Measurements from ENCODE around the gene ABCA2. TPM values are rescaled to one million over a fixed set of nuclear protein-coding genes. Genes with fewer than 3 reads are reported as not detected.
"Not testable (repeated sequence)": the region's sequence is repeated elsewhere in the genome, so short reads cannot be mapped to it uniquely, and the experiment has no call there.

The ABCA2 gene
- total RNA-seq, 1 experiment from 2014 or later = 22.4 TPM

DNA sequence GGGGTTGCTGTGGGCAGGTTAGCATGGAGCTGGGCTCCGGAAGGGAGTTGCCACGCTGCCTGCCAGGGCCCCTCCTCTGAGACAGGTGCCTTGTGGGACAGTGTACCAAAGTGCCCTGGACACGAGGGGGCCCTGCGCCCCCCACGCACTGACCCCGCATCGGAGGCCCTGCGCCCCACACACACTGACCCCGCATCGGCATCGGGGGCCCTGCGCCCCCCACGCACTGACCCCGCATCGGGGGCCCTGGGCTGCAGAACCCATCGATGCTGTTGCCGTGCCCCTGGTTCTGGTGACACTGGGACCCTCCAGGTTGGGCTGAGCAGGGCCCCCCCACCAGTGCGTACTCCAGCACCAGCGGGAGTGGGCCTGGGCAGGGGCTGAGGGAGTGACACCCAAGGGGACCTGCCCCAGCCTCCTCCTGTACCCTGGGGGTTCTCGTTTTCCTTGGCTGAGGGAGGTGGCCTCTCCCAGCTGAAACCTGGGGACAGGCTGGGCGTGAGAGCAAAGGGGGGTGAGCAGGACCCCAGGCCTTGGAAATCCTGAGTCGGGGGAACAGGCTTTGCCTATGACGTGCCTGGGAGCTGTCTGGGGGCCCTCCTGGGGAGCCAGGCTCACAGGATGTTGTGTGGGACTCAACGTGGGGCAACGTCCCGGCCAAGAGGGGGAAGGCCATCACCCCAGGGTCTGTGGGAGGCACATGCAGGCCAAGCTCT lies 35.4 kb upstream of the ABCA2 start:
- peaks cover 0 to 5% (median 4%) of the 10 kb centered on the region in 3 experiments; a peak in 4 of 7 replicates for H3K36me3 Mint-ChIP-seq (ENCODE audit: insufficient read depth in 1 of 3, low read depth in 3 of 3)
- DNase-seq = no peak
- no peak overlapping the region for H2BK15ac ChIP-seq (ENCODE audit: low read depth, low read length)
- H2BK20ac ChIP-seq (ENCODE audit: low read depth, low read length, poor library complexity, severe bottlenecking) = no peak overlapping the region
- H3K4me1 Mint-ChIP-seq = peaks cover 7 to 11% of the 10 kb centered on the region in 2 experiments
- TF ChIP-seq, protein P1, sequence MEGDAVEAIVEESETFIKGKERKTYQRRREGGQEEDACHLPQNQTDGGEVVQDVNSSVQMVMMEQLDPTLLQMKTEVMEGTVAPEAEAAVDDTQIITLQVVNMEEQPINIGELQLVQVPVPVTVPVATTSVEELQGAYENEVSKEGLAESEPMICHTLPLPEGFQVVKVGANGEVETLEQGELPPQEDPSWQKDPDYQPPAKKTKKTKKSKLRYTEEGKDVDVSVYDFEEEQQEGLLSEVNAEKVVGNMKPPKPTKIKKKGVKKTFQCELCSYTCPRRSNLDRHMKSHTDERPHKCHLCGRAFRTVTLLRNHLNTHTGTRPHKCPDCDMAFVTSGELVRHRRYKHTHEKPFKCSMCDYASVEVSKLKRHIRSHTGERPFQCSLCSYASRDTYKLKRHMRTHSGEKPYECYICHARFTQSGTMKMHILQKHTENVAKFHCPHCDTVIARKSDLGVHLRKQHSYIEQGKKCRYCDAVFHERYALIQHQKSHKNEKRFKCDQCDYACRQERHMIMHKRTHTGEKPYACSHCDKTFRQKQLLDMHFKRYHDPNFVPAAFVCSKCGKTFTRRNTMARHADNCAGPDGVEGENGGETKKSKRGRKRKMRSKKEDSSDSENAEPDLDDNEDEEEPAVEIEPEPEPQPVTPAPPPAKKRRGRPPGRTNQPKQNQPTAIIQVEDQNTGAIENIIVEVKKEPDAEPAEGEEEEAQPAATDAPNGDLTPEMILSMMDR (conservative IDR thresholded peaks at IDR 0.05) = no peak
- H2BK12ac ChIP-seq (ENCODE audit: insufficient read length, low read depth, low read length) = no peak overlapping the region
- H4K8ac ChIP-seq (replicated peaks; ENCODE audit: insufficient read length, low read depth, low read length) = no peak overlapping the region
- H2BK5ac ChIP-seq (ENCODE audit: insufficient read length, low read length) = no peak overlapping the region
- no peaks in the 10 kb centered on the region for H3K79me2 ChIP-seq (ENCODE audit: insufficient read depth, low read length)
- no peaks in the 10 kb centered on the region for H3K79me1 ChIP-seq (ENCODE audit: insufficient read depth, low read depth, low read length, poor library complexity, severe bottlenecking)
- H3K18ac ChIP-seq (ENCODE audit: insufficient read length, low read depth, low read length) = no peak overlapping the region
- no peak overlapping the region; a peak in 1 of 7 replicates for H3K27ac Mint-ChIP-seq
- no peaks in the 10 kb centered on the region for H3K9me3 ChIP-seq (ENCODE audit: control insufficient read depth, low read depth, low read length)
- H3K27ac ChIP-seq (ENCODE audit: insufficient read length, low read depth, low read length) = no peak overlapping the region
- H3K4me2 ChIP-seq (ENCODE audit: insufficient read depth, insufficient read length, low read length) = no peak overlapping the region
- H4K91ac ChIP-seq (ENCODE audit: insufficient read length, low read depth, low read length) = no peak overlapping the region
- no peak overlapping the region for H3K4me3 Mint-ChIP-seq
- H3T11ph ChIP-seq (ENCODE audit: low read length) = no peak overlapping the region
- no peak overlapping the region for H2AK5ac ChIP-seq (ENCODE audit: insufficient read length, low read length)
- no CpG with 5 or more reads among the region's 26 CpGs for WGBS (ENCODE audit: extremely low coverage, insufficient read length, low lambda C conversion rate)
- H4K20me1 ChIP-seq (ENCODE audit: control insufficient read depth, insufficient read depth, insufficient read length) = peaks cover 3% of the 10 kb centered on the region
- H3K27me3 ChIP-seq (ENCODE audit: insufficient read depth, low read length) = no peaks in the 10 kb centered on the region
- no peak overlapping the region for H3K4ac ChIP-seq (ENCODE audit: low read depth, low read length)
- no peaks in the 10 kb centered on the region for H3K23me2 ChIP-seq (ENCODE audit: insufficient read length, low read depth, low read length, poor library complexity, severe bottlenecking)
- H3K56ac ChIP-seq (ENCODE audit: insufficient read length, low read depth, low read length) = no peak overlapping the region
- no peak overlapping the region for H3K9ac ChIP-seq (ENCODE audit: extremely low read depth, insufficient read length, low read length)
- H3K14ac ChIP-seq (ENCODE audit: insufficient read depth, low read length) = no peak overlapping the region
- H3K9me3 Mint-ChIP-seq = no peaks in the 10 kb centered on the region
- H3K27me3 Mint-ChIP-seq (ENCODE audit: low read depth) = peaks cover 8% of the 10 kb centered on the region
- H3K4me1 ChIP-seq (ENCODE audit: insufficient read depth, low read length) = no peaks in the 10 kb centered on the region
- H2BK120ac ChIP-seq (ENCODE audit: low read depth, low read length, poor library complexity, severe bottlenecking) = no peak overlapping the region
- H3K23ac ChIP-seq (ENCODE audit: insufficient read length, low read depth, low read length) = no peak overlapping the region
- no peak overlapping the region for H2AFZ ChIP-seq (ENCODE audit: low read length)
- no peak overlapping the region for H4K5ac ChIP-seq (ENCODE audit: insufficient read length, low read depth, low read length)

GRCh38 chr9:137062798-137063197 lies 34.8 kb upstream of the ABCA2 start:
- not testable (repeated sequence) for H3K4me1 Mint-ChIP-seq; H2BK12ac ChIP-seq (ENCODE audit: insufficient read length, low read depth, low read length); H3K23ac ChIP-seq (ENCODE audit: insufficient read length, low read depth, low read length); H3K4me1 ChIP-seq (ENCODE audit: insufficient read depth, low read length); H3K9ac ChIP-seq (ENCODE audit: extremely low read depth, insufficient read length, low read length); H3K79me1 ChIP-seq (ENCODE audit: insufficient read depth, low read depth, low read length, poor library complexity, severe bottlenecking); DNase-seq; H3K4me2 ChIP-seq (ENCODE audit: insufficient read depth, insufficient read length, low read length); H3K36me3 Mint-ChIP-seq (ENCODE audit: insufficient read depth in 1 of 3, low read depth in 3 of 3); H4K91ac ChIP-seq (ENCODE audit: insufficient read length, low read depth, low read length); H2BK15ac ChIP-seq (ENCODE audit: low read depth, low read length); H4K20me1 ChIP-seq (ENCODE audit: control insufficient read depth, insufficient read depth, insufficient read length); H2BK120ac ChIP-seq (ENCODE audit: low read depth, low read length, poor library complexity, severe bottlenecking); H3K27ac ChIP-seq (ENCODE audit: insufficient read length, low read depth, low read length); H4K5ac ChIP-seq (ENCODE audit: insufficient read length, low read depth, low read length); H3K27ac Mint-ChIP-seq; H3T11ph ChIP-seq (ENCODE audit: low read length); H3K9me3 ChIP-seq (ENCODE audit: control insufficient read depth, low read depth, low read length); H2BK20ac ChIP-seq (ENCODE audit: low read depth, low read length, poor library complexity, severe bottlenecking); H3K14ac ChIP-seq (ENCODE audit: insufficient read depth, low read length); H2AFZ ChIP-seq (ENCODE audit: low read length); H3K9me3 Mint-ChIP-seq; H3K27me3 Mint-ChIP-seq (ENCODE audit: low read depth); H3K18ac ChIP-seq (ENCODE audit: insufficient read length, low read depth, low read length); H4K8ac ChIP-seq (replicated peaks; ENCODE audit: insufficient read length, low read depth, low read length); H2BK5ac ChIP-seq (ENCODE audit: insufficient read length, low read length); H3K4ac ChIP-seq (ENCODE audit: low read depth, low read length); H2AK5ac ChIP-seq (ENCODE audit: insufficient read length, low read length); H3K27me3 ChIP-seq (ENCODE audit: insufficient read depth, low read length); H3K56ac ChIP-seq (ENCODE audit: insufficient read length, low read depth, low read length); H3K23me2 ChIP-seq (ENCODE audit: insufficient read length, low read depth, low read length, poor library complexity, severe bottlenecking); H3K4me3 Mint-ChIP-seq; H3K79me2 ChIP-seq (ENCODE audit: insufficient read depth, low read length)
- no CpG with 5 or more reads among the region's 9 CpGs for WGBS (ENCODE audit: extremely low coverage, insufficient read length, low lambda C conversion rate)

All from H9 (cell line).